Measurements from ENCODE around the gene AUTS2.

The AUTS2 gene

GRCh38 chr7:70674571-70675010 is 1076.3 kb downstream of the AUTS2 start:
- no peaks in the 10 kb centered on the region for H3K27me3 ChIP-seq
- H3K27ac ChIP-seq: no peak overlapping the region
- H3K4me3 ChIP-seq (ENCODE audit: low read depth in 1 of 2, low read length in 1 of 2): no peak overlapping the region
- no peaks in the 10 kb centered on the region for H3K36me3 ChIP-seq
- no peaks in the 10 kb centered on the region for H3K4me1 ChIP-seq (ENCODE audit: control insufficient read depth in 1 of 2, insufficient read depth in 1 of 2, low read depth in 1 of 2, low read length in 1 of 2)
- no peaks in the 10 kb centered on the region for H3K9me3 ChIP-seq
- no peak for TF ChIP-seq CTCF (IDR thresholded peaks at IDR 0.05)

- H3K4me1 ChIP-seq (ENCODE audit: control insufficient read depth in 1 of 2, insufficient read depth in 1 of 2, low read depth in 1 of 2, low read length in 1 of 2): no peaks in the 10 kb centered on the region
- no peak for TF ChIP-seq CTCF (IDR thresholded peaks at IDR 0.05)
Observed at GRCh38 chr7:70676243-70676642, 1078.0 kb downstream of the AUTS2 start.

GRCh38 chr7:70678621-70679251 is 1080.5 kb downstream of the AUTS2 start:
- Histone ChIP-seq H3K27me3 (no peaks in the 10 kb centered on the region), H3K4me1 (ENCODE audit: control insufficient read depth in 1 of 2, insufficient read depth in 1 of 2, low read depth in 1 of 2, low read length in 1 of 2) (no peaks in the 10 kb centered on the region), H3K9me3 (no peaks in the 10 kb centered on the region), H3K4me3 (ENCODE audit: low read depth in 1 of 2, low read length in 1 of 2) (no peak overlapping the region), H3K27ac (no peak overlapping the region), H3K36me3 (no peaks in the 10 kb centered on the region)
- no peak for TF ChIP-seq CTCF (IDR thresholded peaks at IDR 0.05)

More at GRCh38 chr7:70676243-70676642, 1078.0 kb downstream of the AUTS2 start:
- H3K36me3 ChIP-seq: no peaks in the 10 kb centered on the region
- H3K9me3 ChIP-seq: no peaks in the 10 kb centered on the region
- no peak overlapping the region for H3K4me3 ChIP-seq (ENCODE audit: low read depth in 1 of 2, low read length in 1 of 2)
- no peaks in the 10 kb centered on the region for H3K27me3 ChIP-seq
- H3K27ac ChIP-seq: no peak overlapping the region

DNA sequence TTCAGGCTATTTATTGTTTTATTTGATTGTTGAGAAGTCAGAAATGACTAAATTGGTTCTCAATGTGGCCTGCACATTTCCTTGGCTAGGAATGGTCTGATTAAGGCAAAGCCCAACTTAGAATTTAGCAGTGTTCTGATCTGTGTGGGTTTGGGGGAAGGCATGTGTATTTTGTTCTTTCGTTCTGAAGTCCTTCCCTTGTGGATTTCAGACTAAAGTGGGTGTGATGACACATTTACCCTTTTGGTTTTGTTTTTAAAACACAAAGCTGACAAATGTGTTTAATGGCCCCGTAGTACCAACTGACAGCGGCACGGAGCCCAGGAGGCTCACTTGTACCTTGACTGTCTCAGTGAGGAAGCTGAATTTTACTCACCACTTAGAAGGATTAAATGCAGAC is 1081.4 kb downstream of the AUTS2 start:
- Histone ChIP-seq H3K4me1 (ENCODE audit: control insufficient read depth in 1 of 2, insufficient read depth in 1 of 2, low read depth in 1 of 2, low read length in 1 of 2) (no peaks in the 10 kb centered on the region), H3K4me3 (ENCODE audit: low read depth in 1 of 2, low read length in 1 of 2) (no peak overlapping the region), H3K27ac (no peak overlapping the region), H3K27me3 (no peaks in the 10 kb centered on the region), H3K36me3 (no peaks in the 10 kb centered on the region), H3K9me3 (no peaks in the 10 kb centered on the region)
- TF ChIP-seq CTCF (IDR thresholded peaks at IDR 0.05): no peak

DNA sequence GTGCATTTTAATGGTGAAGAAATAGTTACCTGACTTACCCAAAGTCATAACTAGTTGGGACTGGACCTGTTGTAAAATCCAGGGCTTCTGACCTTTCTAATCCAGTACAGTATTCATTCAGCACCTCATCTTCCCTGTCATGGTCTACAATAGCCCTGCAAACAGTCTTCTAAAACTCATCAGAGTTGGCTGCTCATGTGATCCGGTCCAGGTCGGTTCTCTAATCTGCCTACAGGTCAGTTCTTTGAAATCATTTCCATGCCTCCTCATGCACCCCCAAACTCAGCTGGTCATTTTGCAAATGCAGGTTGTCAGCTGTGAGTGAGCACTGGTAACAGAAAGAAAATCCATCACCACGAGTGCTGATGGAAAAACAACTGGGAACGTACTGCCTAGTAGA is 1082.0 kb downstream of the AUTS2 start:
- H3K36me3 ChIP-seq: no peaks in the 10 kb centered on the region
- TF ChIP-seq CTCF (IDR thresholded peaks at IDR 0.05): no peak
- H3K4me3 ChIP-seq (ENCODE audit: low read depth in 1 of 2, low read length in 1 of 2): no peak overlapping the region
- no peaks in the 10 kb centered on the region for H3K4me1 ChIP-seq (ENCODE audit: control insufficient read depth in 1 of 2, insufficient read depth in 1 of 2, low read depth in 1 of 2, low read length in 1 of 2)
- no peak overlapping the region for H3K27ac ChIP-seq
- no peaks in the 10 kb centered on the region for H3K9me3 ChIP-seq
- no peaks in the 10 kb centered on the region for H3K27me3 ChIP-seq

All from neutrophil (primary cell).